ENCODE results near the gene USB1.

- TF ChIP-seq, protein P1, sequence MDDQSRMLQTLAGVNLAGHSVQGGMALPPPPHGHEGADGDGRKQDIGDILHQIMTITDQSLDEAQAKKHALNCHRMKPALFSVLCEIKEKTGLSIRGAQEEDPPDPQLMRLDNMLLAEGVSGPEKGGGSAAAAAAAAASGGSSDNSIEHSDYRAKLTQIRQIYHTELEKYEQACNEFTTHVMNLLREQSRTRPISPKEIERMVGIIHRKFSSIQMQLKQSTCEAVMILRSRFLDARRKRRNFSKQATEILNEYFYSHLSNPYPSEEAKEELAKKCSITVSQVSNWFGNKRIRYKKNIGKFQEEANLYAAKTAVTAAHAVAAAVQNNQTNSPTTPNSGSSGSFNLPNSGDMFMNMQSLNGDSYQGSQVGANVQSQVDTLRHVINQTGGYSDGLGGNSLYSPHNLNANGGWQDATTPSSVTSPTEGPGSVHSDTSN (CRISPR knock-in tag; IDR thresholded peaks at IDR 0.05): no peak
- TF ChIP-seq ZBTB21 (tag by site-specific recombination; IDR thresholded peaks at IDR 0.05) (no peak), ZFHX2 (tag by site-specific recombination; conservative IDR thresholded peaks at IDR 0.05) (no peak)
- TF ChIP-seq, protein P2, sequence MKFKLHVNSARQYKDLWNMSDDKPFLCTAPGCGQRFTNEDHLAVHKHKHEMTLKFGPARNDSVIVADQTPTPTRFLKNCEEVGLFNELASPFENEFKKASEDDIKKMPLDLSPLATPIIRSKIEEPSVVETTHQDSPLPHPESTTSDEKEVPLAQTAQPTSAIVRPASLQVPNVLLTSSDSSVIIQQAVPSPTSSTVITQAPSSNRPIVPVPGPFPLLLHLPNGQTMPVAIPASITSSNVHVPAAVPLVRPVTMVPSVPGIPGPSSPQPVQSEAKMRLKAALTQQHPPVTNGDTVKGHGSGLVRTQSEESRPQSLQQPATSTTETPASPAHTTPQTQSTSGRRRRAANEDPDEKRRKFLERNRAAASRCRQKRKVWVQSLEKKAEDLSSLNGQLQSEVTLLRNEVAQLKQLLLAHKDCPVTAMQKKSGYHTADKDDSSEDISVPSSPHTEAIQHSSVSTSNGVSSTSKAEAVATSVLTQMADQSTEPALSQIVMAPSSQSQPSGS (tag by site-specific recombination; IDR thresholded peaks at IDR 0.05; ENCODE audit: low read depth): no peak
- TF ChIP-seq, protein P3, sequence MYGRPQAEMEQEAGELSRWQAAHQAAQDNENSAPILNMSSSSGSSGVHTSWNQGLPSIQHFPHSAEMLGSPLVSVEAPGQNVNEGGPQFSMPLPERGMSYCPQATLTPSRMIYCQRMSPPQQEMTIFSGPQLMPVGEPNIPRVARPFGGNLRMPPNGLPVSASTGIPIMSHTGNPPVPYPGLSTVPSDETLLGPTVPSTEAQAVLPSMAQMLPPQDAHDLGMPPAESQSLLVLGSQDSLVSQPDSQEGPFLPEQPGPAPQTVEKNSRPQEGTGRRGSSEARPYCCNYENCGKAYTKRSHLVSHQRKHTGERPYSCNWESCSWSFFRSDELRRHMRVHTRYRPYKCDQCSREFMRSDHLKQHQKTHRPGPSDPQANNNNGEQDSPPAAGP (tag by site-specific recombination; IDR thresholded peaks at IDR 0.05): no peak
Measured at GRCh38 chr16:57991551-57992059, 9.6 kb upstream of the USB1 start.

All from HEK293 (cell line).